Cerebellar nuclear complex (tissue), 1 donor: ENCODE data around the gene CCDC24.

Experiments used
- DNase-seq, 2 experiments: peaks; one replicate each; lab custom pipeline; 2025; lab: John Stamatoyannopoulos, UW

CCDC24 gene

GRCh38 chr1:43997295-43997999, 6.0 kb downstream of the CCDC24 start:
- DNase-seq: no peak

- DNase-seq: no peak
Measured at GRCh38 chr1:43998000-43998378, 6.6 kb downstream of the CCDC24 start.

GRCh38 chr1:43999455-43999854, 8.1 kb downstream of the CCDC24 start:
- no peak for DNase-seq

GRCh38 chr1:44000122-44000665, 8.8 kb downstream of the CCDC24 start:
- no peak for DNase-seq

GRCh38 chr1:44002165-44002564, 10.8 kb downstream of the CCDC24 start:
- no peak for DNase-seq

GRCh38 chr1:44002606-44003157, 11.3 kb downstream of the CCDC24 start:
- DNase-seq: no peak

- no peak for DNase-seq
Measured at GRCh38 chr1:44008259-44008658, 16.9 kb downstream of the CCDC24 start.

GRCh38 chr1:44010935-44011471, 19.6 kb downstream of the CCDC24 start:
- no peak for DNase-seq

- DNase-seq: no peak
Measured at GRCh38 chr1:44012404-44012803, 21.0 kb downstream of the CCDC24 start.

- DNase-seq: no peak
Measured at GRCh38 chr1:44012941-44013609, 21.7 kb downstream of the CCDC24 start.

GRCh38 chr1:44013949-44014348, 22.6 kb downstream of the CCDC24 start:
- DNase-seq: no peak

- no peak for DNase-seq
Measured at GRCh38 chr1:44014365-44015104, 23.1 kb downstream of the CCDC24 start.

GRCh38 chr1:44015206-44015605, 23.8 kb downstream of the CCDC24 start:
- DNase-seq: no peak

GRCh38 chr1:44016041-44016889, 24.9 kb downstream of the CCDC24 start:
- DNase-seq: no peak

GRCh38 chr1:44016890-44017400, 25.5 kb downstream of the CCDC24 start:
- DNase-seq: no peak

- no peak for DNase-seq
Measured at GRCh38 chr1:44019466-44019948, 28.1 kb downstream of the CCDC24 start.

GRCh38 chr1:44020464-44020863, 29.1 kb downstream of the CCDC24 start:
- no peak for DNase-seq

GRCh38 chr1:44021156-44021555, 29.8 kb downstream of the CCDC24 start:
- no peak for DNase-seq

- DNase-seq: no peak
Measured at GRCh38 chr1:44021581-44022321, 30.4 kb downstream of the CCDC24 start.
